ENCODE measurements around the gene SPRED2.
A peak's percentile ranks its signal among the peaks of the same experiment; 100 is the strongest.
"Not testable (repeated sequence)": the region's sequence is repeated elsewhere in the genome, so short reads cannot be mapped to it uniquely, and the experiment has no call there.

SPRED2 gene

DNA sequence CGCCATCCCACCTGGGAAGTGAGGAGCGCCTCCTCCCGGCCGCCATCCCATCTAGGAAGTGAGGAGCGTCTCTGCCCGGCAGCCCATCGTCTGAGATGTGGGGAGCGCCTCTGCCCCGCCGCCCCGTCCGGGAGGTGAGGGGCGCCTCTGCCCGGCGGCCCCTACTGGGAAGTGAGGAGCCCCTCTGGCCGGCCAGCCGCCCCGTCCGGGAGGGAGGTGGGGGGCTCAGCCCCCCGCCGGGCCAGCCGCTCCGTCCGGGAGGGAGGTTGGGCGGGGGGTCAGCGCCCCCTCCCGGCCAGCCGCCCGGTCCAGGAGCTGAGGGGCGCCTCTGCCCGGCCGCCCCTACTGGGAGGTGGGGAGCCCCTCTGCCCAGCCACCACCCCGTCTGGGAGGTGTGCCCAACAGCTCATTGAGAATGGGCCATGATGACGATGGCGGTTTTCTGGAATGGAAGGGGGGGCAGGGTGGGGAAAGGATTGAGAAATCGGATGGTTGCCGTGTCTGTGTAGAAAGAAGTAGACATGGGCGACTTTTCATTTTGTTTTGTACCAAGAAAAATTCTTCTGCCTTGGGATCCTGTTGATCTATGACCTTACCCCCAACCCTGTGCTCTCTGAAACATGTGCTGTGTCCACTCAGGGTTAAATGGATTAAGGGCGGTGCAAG, 93.4 kb downstream of the SPRED2 start:
- not testable (repeated sequence) for DNase-seq

DNA sequence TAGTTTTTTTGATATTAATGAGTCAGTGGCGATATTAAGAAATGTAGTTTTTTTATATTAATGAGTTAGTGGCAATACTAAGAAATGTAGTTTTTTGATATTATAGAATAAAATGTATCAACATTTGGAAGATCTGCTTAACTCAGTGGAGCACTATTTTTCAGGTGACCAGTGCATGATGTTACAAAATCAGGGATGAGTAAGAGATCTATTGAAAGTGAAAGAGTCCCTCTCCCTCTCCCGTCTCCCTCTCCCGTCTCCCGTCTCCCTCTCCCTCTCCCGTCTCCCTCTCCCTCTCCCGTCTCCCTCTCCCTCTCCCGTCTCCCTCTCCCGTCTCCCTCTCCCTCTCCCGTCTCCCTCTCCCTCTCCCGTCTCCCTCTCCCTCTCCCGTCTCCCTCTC, 94.5 kb downstream of the SPRED2 start:
- not testable (repeated sequence) for DNase-seq

DNA sequence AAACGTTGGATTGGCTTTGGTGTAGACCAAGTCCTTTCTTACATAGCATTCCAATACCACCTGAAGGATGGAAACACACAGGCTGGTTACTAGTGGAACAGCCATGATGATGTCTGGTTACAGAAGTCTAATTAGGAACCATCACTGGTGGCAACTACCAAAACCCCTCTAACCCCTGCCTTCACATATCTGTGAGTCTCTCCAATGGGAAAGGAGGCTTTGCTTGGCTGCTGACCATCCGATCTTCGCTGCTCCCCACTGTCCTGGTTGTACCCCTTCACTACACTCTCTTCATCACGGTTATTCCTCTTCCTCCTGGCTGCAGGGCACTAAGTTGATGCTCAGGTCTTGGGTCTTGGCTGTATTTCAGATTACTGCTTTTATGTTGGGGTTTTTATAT, 97.7 kb downstream of the SPRED2 start:
- no peak for DNase-seq

DNA sequence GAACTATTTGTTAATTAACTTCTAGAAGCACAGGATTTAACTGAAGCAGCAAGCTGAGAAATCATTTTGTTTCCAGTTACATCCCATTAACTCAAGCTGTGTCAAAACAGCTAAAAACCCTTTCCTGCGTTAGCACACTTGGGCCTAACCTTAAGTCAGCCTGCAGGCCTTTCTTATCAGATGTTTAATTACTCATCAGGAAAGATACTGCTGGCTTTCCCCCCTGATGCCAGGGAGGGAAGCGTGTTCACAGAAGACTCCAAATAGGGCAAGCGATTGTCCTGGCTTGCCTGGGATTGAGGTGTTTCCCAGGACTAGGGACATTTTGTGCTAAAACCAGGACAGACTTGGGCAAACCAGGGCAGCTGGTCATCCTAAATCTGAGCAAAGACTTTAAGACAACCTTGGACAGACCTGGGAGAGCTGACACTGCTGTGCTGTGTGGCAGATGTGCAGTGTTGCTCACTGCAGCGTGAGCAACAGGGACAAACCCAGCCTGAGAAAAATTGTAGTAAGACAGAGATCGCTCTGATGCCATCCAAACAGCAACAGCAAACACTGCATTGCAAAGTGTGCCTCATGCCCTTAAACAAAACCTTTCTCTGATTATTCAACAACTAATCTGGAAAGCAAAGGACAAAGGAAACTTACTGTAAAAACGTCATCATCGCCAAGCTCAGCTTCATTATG, 100.9 kb downstream of the SPRED2 start:
- DNase-seq = no peak

DNA sequence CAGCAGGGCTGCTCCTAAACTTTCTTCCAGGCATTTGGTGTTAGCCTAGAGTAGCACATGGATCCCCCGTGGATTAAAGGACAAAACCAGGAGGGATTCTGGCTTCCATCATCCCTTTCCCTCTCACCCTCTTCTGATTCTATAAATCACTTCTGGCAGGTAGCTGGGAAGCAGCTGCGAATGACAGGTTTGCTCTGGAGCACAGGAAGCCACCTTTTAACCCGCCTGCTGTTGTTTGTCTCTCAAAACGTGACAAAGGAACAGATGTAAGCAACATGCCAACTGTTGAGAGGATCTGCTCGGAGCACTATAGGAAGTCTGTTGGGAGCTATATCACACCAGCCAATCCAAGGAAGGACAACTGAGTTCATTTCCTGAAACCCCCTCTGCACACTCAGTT, 102.9 kb downstream of the SPRED2 start:
- DNase-seq = no peak

DNA sequence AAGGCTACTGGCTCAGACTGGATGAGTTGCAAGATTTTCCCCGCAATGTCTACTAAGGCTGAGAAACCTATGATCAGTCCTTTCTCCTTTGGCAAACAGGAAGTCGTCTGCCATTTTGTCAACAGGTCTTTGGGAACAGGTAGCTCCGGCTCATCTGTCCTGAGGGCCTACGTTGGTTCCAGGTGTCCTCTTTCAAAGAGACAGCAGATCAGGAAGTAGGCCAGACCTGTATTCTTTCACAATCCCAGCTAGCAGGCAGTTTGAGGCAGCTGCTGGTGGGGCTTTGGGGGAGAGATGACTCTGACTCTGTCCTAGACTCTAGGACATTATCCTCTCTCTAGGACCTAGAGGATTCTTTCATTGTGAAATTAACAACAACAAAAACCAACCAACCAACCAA, 106.1 kb downstream of the SPRED2 start:
- no peak for DNase-seq

DNA sequence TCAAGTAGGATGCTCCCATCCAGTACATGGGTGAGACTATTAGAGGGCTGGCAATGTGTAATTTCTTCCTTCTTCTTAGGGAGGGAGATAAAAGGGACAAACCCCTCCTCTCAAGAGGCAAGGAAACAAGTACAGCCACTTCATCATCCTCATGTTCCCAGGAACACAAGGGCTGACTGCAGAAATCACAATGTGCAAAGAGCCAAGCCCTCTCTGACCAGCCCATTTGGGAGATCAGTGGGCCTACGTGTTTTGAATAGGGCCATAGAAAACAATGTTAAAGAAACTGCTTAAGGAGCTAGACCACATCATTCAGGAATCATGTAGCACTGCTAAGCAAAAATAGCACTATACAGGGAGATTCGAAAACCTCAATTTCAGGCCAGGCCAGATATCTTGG, 107.3 kb downstream of the SPRED2 start:
- no peak for DNase-seq

DNA sequence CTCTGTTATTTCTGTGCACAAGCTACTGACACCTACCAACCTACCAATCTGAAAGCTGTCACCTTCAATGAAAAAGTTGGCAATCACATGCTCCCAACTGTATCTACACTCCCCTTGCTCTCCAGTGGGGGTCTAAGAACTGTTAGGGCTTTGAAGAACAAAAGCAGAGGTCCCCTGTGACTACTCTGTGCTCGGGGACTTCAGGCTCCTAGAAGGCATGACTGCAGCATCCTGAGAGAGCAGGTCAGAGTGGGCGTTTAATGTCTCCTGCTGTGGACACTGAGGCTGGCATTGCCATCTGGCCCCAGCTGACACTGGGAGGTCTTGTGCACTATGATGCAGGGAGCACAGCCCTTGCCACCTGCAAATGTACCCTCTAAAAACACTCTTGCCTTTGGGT, 111.5 kb downstream of the SPRED2 start:
- DNase-seq = no peak

DNA sequence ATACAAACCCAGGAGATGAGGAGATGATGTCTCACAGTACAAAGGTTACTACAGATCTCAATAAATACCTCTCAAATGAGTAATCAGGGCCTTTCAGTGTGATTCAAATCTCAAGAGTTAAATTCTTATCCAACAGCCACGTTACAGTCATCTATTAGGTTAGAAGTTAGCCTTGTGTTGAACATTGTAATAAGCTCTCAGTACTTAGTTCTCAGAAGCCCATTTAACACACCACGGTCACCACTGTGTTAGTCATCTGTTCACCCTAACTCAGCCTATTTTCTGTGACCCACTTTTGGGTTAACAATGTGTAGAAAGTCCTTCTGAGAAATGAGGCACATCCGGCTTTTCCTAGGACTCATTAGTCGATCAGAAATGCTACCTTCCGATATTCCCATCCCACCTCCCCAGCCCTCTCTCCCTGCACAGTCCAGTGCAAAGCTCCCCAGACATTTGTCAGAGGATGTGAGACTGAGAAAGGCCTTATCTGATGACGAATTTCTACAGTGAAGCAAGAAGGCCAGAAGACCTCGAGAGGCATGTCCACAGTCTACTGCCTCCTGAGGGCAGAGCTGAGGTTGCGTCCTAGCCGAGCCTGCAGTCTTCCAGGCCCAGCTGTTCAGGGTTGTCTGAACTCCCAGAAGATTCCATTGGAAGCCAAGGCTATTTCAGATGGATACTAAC, 112.2 kb downstream of the SPRED2 start:
- peak in 1 of 4 experiments; percentile 12 for DNase-seq

DNA sequence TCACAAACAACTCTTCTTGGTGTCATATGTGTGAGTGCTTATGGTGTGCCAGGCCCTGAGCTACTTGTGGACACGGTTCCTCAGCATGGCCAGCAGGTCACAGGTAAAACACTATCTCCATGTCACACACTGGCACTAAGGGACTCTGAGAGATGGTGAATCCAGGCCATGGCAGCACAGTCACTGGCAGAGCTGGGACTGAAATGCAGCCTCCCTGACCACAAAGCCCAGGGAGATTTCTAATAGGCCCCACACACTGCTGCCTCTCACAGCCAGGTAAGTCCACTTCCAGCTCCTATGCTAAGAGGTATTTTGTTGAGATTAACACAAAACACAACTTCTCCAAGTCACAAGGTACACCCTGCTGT, 112.7 kb downstream of the SPRED2 start:
- DNase-seq = no peak

DNA sequence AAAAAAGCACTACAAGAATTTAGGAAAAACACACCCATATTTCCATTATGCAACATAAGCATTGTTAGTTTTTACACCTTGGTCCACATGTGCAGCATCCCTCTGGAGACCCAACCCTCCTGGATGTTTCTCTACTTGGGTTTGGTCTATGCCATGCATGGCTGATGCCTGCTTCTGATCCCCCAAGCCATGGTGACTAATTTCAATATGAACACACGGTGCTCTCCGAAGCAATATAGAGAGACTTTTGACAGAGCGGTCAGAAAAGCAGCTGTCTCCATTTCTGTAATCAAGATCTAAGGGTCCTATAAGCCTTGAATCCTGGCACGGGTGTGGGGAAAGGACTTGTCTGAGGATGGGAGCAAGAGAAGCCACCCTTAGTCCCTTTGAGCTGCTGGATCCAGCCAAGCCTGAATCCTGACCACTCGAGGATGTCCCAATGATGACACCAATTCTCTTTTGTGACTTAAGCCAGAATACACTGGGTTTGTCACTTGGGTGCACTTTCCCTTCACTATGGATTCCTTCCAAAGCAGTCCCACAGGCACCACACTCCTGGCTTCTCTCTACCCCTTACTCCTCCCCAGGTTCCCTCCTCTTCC, 113.2 kb downstream of the SPRED2 start:
- DNase-seq = no peak

DNA sequence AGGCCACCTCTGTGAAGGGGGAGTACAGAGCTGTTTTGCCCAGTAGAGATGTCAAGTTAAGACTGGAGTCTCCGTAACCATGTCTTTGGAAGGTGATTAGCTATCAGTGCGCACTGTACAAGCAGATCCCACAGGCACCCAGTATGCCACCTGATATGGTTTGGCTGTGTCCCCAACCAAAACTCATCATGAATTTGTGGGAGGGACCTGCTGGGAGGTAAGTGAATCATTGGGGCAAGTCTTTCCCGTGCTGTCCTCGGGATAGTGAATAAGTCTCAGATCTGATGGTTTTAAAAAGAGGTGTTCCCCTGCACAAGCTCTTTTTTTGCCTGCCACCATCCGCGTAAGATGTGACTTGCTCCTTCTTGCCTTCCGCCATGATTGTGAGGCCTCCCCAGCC, 114.6 kb downstream of the SPRED2 start:
- no peak for DNase-seq

DNA sequence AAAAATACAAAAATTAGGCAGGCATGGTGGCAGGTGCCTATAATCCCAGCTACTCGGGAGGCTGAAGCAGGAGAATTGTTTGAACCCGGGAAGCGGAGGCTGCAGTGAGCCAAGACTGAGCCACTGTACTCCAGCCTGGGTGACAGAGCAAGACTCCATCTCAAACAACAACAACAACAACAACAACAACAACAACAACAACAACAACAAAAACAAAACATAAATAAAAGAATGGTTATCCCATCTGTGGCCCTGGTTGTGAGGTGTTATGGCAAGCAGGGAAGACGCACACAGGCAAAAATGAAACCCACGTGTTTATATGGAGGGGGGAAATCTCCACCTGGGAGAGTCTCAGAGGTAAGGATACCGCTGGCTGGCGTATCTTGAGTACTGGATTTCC, 115.0 kb downstream of the SPRED2 start:
- not testable (repeated sequence) for DNase-seq

DNA sequence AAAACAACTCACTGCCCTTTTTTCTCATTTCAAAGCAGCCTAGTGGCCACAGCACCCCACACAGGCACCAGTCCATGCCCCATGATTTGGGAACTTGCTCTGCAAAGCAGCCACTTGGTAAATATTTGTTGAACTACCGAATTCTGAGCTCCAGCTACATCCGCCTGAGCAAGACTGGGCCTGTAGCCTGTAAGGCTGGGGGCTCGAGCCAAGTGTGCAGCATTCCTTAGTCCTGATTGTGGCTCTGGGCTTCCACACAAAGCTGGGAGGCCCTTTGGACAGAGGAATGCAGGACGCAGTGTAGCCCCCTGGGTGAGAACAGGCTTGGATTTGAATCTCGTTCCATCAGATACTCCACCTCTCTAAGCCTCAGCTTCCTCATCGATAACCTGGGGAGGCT, 116.3 kb downstream of the SPRED2 start:
- DNase-seq = no peak

DNA sequence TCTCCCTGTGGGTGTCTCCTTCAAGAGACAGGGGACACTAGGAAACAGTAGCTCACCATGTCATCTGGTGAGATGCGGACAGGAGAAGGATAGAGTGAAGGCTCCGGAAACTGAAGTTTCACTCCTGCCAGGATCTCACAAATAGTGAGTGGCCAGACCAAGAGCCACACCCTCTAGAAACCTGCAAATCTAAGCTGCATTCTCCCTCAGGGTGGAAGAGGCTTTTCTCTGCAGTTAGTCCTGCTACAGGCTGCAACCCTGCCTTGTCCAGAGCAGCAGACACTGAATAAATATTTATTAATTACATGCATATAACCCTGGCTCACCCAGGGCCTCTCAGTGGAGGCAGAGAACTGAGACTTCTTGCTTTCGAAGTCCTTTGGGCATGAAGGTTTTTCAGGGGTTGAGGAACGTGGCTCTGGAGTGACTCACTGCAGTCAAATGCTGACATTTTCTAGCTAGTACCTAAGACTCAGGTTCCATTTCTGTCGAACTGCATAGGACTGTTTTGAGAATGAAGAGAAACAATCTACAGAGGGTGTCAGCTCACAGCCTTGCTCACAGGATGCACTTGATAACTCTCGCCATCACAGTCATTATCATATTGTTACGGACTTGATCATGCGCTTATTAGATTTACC, 117.5 kb downstream of the SPRED2 start:
- DNase-seq = no peak

DNA sequence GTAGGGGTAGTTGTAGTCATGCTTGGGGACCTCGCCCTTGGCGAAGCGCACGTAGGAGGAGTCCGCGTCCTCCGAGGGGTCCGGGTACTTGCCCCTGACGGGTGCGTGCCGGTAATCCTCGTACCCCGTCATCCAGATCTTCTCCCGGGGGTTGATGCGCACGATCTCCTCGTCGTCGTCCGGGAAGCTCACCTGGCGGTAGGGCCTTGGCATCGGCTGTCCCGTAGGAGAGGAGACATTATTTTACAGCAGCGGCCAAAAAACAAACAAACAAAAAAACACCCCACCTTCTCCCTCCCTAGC, 118.5 kb downstream of the SPRED2 start:
- DNase-seq = no peak

DNA sequence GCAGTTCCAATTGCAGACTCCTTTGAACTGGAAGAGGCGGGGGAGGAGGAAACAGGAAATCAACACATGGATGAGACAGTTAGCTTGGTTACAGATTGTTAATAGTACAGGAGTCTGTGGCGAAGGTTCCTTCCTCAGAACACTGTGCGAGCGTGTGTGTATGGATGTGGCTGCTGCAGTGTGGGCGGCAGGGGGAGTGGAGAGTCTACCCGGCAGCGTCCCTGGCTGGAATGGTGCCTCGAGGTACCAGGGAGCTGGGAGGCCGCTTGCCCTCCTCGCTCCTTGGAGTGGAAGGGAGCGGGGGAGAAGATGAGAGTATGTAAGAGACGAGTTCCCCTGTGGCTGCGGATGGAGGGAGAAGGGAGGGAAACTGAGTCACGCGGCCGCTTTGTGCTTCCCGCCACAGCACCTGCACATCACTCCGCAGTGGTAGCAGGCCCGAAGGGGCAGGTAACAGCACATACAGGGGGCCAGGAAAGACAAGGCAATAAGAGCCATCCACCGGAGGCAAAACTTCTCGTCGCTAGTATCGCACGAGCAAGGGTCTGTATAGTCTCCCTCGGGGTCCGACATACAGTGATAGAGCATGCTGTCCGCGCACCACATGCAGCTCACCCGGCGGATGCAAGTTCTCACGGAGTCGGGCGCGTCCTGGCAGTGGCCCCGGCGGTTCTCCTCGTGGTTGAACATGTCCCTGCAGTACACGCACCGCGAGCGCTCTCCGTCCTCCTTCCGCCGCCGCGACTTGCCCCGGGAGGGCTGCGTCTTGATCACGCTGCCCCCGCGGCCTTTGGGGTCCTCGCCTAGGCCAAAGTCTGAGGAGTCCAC, 119.1 kb downstream of the SPRED2 start:
- DNase-seq = no peak

DNA sequence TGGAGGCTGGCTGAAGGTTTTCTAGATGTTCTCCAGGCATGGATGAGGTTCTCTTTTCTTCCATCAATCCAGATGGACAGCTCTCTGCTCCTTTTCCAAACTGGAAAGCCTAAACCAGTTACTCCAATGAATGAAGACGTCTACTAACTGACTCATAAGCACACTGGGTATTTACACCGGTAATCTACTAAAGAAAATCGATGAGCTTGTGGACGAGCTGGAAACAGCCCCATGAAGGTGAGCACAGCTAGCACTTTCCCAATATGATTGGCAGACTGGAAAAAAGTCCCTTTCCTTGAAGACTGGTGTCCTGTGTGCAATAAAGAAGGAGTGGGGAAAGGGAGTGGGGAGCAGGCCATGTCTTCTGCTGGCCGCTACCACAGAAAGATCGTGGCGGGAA, 120.8 kb downstream of the SPRED2 start:
- DNase-seq = no peak

DNA sequence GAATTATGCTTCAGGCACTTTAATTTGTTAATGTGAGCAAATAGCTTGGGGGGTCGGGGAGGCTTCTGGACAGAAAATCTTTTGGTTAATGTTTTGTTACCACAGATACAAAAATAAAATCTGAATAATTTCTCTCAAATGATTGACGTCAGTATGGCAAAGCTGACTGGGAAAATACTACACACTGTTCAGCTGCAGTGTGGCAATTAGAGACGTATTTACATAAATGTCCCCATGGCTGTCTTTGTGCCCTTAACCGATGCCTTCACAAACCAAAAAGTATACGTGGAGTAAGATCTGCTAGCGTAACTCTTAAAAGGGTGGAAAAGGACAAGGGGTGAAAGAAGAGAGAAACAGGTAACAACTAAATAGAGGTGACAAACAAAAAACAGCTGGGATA, 121.3 kb downstream of the SPRED2 start:
- no peak for DNase-seq

DNA sequence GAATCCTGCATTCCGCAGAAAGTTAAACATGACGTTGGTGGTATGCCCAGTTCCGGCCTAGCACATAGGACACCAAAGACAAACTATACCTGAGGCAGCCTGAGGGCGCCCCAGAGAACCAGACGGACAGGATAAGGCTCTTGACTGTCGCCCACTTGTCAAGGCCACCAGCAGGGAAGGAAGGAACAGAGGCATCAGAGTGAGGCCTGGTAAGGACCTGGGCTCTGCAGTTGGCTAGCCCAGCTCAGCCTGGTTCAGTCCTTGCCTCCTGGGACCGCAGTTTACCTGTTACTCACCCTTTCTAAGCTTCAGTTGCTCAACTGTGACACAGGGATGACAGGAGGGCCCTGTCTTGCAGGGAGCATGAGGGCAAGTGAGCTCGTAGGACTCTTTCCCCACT, 122.7 kb downstream of the SPRED2 start:
- DNase-seq = no peak

DNA sequence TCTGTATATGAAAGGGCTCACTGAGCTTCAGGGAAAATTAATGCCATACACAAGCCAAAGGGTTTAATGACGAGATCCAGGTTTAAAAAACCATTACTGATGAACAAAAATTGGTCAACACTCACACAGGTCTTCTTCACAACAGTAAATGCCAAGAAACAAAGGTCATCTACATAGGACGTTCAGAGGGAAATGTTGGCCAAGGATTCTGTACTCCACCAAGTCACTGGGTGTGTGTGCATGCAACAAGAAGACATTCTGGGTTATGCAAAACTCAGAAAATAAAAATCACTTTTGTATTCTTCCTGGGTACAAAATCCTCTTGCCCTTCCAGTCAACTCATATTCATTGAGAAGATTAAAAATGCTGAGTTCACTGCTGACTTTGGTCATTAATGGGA, 126.5 kb downstream of the SPRED2 start:
- DNase-seq = no peak

Data from suppressor macrophage (primary cell).